T follicular helper cell (primary cell): ENCODE measurements around the gene DCTD.

ENCODE experiments used
- DNase-seq: peaks from one replicate; pipeline ENCODE4 v3.0.0-alpha.2; 2020; ENCODE audit warnings: low read depth

Gene DCTD

DNA sequence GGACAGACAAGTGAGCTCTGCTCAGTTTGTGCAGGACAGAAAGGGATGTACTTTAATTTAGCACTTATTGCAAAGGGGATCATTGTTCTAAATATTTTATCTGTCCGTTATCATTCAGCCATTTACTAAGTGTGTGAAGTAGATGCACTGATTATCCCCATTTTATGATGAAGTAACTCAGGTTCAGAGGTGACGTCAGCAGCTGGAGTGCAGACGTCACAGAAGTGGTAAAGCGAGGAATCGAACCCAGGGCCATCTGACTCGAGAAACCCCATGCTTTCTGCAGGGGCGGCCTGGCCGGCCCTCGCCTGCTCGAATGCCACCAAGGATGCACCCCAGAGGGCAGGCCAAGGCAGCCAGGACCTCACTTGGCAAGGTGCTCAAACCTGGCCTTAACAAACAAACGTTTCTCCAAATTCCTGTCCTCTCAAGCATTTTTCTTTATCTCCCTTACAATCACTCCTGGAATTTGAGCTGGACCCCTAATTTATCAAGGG lies 75.0 kb downstream of the DCTD start:
- DNase-seq, result no peak

- DNase-seq, result no peak
These were observed 77.1 kb downstream of the DCTD start for GRCh38 chr4:182840108-182840507.
